Activated effector memory CD4-positive, alpha-beta T cell treated with Interleukin-2 at 50 U/mL for 16 hours (primary cell): ENCODE measurements around the gene SLTM.
"Not testable (repeated sequence)": the region's sequence is repeated elsewhere in the genome, so short reads cannot be mapped to it uniquely, and the experiment has no call there.

Experiments
- DNase-seq: peaks from one replicate; pipeline ENCODE4 v3.0.0-alpha.2; 2020

SLTM gene

DNA sequence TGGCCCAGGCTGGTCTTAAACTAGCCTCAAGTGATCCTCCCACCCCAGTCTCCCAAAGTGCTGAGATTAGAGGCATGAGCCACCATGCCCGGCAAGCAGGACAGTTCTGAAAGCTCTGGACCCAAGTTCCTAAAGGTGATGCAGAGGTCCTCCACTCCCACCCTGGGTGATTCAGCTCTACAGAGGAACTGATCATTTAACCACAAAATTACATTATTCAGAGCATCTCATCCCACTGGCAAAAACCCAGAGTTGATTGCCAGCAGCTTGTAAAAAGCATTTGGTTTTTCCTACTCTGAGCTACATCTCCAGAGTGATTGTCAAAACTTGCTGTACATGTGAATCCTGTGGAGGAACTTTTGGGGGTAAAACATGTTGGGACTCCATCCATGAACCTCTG is 60.2 kb downstream of the SLTM start:
- DNase-seq: no peak

DNA sequence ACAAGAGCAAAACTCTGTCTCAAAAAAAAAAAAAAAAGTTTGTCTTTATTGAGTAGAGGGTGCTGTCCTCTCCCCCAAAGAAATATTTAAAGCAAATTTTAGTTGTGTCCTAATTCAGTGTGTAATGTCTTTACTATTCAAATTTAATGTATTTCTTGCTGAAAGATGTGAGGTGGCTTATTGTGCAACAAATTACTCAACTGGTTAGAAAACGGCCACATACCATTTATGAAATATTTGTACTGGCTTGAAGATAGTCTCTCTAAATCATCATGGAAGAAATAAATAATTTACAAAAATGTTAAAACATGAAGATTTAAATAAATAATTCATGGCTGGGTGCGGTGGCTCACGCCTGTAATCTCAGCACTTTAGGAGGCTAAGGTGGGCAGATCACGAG is 63.0 kb downstream of the SLTM start:
- no peak for DNase-seq

DNA sequence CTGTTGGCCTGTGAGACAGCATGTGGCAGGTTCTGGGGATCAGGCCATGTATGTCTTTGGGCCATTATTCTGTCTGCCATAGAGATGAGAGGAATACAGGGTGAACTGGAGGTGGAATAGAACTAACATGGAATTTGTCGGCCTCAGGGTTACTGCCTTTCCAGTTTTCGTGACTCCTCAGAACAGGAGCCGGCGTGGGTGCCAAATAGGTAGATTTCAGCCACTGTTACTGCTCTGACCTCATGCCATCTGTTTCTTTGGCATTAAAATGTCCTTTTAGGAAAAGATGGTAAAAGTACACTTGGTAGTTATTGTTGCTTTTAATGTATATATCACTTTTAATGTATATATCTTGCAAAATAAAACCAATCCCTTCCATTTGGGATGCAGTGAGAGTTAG is 65.6 kb downstream of the SLTM start:
- DNase-seq: no peak

DNA sequence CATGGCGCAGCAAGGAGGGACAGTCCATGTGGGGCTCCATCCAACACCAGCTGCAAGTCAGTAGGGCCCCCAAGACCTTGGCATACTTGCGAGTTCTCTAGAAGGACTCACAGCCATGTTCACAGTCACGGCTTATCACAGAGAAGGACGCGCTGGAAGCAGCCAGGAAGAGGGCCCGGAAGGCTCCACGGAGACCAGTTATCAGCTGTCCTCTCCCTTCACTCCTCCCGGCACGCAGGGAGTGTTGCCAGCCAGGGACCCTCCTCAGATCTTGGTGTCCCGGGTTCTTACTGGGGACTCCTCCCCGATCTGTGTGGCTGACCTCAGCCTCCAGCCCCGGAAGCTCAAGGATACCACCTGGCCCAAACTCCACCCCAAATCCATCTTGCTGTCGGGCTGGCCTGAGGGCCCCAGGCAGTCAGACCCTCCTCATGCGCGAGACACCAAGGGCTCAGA is 68.0 kb downstream of the SLTM start:
- no peak for DNase-seq

DNA sequence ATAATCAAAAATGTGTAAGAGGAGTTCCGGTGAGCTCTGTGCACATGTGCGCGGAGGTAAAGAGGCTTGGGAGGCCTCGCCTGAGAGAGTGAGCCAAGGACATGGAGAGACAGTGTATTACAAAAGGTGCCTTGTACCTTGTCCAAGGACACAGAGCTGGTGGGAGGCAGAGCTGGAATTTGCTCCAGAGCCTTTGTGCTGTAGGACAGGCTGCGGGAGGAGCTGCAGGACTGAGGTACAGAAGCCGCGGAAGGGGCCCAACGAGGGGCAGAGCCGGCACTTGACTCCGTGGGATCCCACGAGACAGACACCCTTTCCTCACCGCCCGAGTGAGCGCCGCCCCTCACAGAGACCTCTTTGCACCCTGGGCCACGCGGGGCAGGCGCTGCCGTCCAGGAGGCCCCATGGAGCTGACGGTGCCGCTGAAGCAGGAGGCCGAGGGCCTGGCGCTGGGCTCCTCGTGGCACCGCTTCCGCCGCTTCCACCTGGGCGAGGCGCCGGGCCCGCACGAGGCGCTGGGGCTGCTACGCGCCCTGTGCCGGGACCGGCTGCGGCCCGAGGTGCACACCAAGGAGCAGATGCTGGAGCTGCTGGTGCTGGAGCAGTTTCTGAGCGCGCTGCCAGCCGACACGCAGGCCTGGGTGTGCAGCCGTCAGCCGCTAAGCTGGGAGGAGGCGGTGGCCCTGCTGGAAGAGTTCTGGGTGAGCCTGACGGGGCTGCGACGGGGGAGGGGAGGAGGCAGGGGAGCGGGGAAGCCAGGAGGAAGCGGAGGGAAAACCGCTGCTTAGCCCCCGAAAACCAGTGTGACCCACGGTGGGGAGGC is 68.7 kb downstream of the SLTM start:
- no peak for DNase-seq

DNA sequence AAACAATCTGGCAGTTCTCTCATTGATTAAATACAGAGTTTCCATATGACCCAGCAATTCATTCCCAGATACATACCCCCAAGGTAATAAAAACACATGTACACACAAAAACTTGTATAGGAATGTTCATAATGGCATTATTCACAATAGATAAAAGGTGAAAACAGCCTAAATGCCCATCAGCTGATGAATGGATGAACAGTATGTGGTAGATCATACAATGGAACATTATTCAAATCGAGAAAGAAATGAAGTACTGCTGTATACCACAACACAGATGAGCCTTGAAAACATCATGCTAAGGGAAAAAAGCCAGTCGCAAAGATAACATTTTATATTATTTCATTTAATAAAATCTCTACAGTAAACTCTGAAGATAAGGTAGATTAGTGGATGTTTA is 71.2 kb downstream of the SLTM start:
- no peak for DNase-seq

DNA sequence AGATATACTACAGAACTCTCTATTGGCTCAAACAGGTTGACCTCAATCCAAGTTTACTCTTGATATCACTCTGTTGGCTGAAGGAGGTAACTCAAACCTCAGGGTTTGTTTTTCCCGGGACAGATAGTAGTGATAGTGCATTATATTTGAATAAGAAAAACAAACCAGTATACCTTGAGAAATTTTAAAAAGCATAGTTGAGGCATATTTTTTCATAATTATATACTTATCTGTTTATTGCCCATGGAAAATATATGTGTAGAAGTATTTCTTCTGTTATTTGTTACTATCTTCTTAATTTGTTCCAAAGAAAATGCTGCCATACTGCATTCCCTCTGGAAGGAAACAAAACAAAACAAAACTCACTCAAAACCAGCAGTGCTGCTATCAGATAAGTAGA is 76.9 kb downstream of the SLTM start:
- DNase-seq: not testable (repeated sequence)

DNA sequence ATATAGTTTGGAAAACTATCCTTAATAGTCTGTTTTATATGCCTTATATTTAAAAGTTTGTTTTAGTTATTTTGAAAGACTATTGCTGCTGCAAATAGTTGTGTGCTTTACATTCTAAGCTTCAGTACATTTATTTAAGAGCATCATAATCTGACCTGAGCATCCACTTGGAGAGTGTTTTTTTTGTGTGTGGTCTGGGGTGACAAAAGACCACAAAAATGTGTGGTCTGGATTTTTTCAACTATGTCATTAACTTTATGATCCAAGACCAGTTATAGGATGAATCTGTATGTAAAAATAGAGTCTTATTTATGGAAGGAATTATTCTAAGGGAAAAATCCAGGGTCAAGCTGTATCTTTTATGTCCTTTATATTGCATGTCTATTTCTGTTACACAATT is 77.4 kb downstream of the SLTM start:
- DNase-seq: no peak

DNA sequence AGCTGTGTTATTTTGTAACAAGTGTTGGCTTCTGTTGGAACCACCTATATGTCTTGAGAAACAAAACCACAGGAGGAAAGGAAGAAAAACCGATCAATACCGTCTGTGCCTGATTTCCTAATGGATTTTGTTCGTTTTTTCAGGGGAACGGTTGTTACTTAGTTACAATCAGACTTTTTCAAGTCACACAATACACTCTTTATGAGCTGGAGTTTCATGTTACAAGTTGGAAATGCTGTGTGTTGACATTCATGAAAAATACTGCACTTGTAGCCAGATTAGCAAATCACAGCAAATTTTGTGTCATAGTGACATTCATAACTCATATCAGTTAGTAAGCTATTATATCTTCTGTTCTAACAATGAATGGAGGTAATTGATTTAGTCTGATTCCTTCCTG is 78.9 kb downstream of the SLTM start:
- DNase-seq: no peak

DNA sequence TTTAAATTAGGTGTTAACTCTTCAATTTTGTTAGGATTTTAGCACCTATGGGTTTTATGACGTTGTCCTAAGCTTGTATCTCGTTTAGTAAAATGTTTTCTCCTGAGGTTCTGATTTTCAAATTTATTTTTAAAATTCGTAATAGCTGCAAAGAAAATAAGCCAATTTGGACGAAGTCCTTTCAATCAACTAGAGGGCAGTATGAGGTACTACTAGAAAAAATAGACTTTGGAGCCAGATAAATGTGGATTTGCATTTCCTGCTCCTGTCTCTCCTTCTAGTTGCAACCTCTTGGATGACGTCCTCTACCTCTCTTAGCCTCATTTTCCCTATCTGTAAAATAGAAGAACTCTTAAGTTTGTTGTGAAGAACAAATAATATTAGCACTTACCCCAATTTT is 81.1 kb downstream of the SLTM start:
- DNase-seq: no peak

DNA sequence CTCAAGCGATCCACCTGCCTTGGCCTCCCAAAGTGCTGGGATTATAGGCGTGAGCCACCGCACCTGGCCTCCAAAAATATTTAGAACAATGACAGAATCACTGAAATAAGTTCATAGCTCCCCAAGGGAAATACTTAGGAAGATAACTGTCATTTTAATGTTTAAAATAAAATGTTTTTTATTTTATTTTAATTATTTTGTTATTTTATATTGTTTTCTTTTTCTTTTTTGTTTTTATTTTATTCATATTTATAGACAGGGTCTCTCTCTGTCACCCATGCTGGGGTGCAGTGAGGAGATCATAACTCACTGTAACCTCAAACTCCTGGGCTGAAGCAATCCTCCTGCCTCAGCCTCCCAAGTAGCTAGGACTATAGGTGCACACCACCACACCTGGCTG is 82.3 kb downstream of the SLTM start:
- DNase-seq: not testable (repeated sequence)

DNA sequence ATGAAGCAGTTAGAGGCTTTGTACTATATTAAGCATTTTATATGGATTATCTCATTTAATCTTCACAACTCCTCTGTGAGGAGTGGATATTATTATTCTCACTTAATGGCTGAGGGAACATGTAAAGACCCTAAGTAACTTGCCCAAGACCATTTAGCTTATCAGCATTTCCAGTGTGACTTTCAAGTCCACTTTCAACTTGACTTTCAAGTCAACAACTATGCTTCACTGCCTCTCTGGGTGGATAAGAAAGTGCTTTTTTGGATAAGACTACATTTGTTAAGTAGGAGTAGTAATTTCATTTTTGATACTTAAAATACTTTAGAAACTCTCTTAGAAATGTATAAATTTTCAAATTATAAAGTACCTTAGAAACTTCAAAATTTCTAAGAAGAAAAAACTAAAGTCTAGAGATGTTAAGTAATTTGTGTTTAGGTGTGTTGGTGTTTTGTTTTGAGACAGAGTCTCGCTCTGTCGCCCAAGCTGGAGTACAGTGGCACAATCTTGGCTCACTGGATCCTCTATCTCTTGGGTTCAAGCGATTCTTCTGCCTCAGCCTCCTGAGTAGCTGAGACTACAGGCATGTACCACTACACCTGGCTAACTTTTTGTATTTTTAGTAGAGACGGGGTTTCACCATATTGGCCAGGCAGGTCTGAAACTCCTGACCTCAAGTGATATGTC is 90.6 kb downstream of the SLTM start:
- DNase-seq: no peak

DNA sequence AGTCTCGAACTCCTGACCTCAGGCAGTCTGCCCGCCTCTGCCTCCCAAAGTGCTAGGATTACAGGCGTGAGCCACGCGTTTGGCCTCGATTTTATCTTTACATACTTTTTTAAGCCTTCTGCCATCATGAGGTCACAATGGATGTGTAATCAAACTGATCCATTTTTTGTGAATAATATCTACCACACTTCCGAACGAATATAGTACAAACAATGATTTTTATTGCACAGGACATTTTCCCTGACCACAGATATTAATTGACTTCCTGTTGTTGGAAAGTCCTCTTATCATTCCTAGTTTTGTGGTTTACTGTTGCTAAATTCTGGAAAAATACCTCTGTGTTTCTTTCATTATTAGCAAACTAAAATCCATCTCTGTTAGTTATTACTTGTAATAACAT is 93.4 kb downstream of the SLTM start:
- no peak for DNase-seq

DNA sequence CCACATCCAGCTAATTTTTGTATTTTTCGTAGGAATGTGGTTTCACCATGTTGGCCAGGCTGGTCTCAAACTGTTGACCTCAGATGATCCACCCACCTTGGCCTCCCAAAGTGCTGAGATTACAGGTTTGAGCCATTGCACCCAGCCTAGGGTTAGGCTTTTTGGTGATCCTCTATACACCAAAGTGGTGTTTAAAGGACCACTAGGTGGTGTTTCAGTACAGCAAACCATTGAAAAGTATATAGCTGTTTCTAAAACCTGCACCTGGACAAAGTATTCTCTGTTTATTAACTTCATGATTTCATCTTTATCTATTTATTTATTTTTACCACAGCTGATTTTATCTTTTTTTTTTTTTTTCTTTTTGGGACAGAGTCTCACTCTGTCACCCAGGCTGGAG is 94.0 kb downstream of the SLTM start:
- no peak for DNase-seq

DNA sequence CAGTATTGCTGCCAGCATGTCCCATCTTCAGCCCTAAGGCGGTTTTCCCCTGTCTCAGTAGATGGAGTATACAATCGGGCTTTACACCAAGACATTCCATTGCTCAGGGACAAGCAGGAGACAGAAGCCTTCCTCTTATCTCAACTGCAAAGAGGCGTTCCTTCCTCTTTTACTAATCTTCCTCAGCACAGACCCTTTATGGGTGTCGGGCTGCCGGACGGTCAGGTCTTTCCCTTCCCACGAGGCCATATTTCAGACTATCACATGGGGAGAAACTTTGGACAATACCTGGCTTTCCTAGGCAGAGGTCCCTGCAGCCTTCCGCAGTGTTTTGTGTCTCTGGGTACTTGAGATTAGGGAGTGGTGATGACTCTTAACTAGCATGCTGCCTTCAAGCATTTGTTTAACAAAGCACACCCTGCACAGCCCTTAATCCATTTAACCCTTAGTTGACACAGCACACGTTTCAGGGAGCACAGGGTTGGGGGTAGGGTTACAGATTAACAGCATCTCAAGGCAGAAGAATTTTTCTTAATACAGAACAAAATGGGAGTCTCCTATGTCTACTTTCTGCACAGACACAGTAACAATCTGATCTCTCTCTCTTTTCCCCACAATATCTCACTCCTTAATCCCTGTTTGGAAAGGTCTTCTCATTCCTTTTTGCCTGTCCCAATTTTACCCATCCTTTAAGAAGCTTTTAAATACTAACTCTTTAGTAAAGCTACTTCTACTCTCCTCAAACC is 99.6 kb downstream of the SLTM start:
- not testable (repeated sequence) for DNase-seq

DNA sequence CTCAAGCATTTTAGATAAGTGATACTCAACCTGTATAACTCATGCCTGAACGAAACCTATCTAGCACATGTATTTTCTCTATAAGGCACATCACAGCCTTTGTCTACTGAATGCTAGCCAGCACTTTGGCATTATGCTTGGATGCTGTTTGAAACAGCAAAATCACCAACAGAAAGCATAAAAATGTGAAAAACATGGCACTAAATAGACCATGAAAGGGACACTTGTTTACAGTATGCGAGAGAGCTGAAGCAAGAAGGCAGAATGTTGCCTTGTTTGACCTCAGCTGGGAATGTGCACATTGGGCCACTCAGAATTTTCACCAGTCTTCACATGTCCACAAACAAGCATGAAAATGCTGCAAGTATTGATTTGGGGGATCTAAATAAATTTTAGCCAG is 102.9 kb downstream of the SLTM start:
- DNase-seq: no peak
